Raji (cell line): Measurements from ENCODE around the gene NFATC3.

Experiments used
- POLR2A ChIP-seq: IDR thresholded peaks from 2 replicates; pipeline ENCODE4 v1.6.1; 2011; ENCODE audit warnings: low read depth, low read length, control low read depth; ENCODE audit not compliant: insufficient read depth

The NFATC3 gene

GRCh38 chr16:68227850-68228553 lies 142.8 kb downstream of the NFATC3 start:
- no peak for TF ChIP-seq POLR2A

- no peak for TF ChIP-seq POLR2A
These were observed 143.5 kb downstream of the NFATC3 start for GRCh38 chr16:68228652-68229051.

GRCh38 chr16:68229431-68230175 lies 144.4 kb downstream of the NFATC3 start:
- no peak for TF ChIP-seq POLR2A

GRCh38 chr16:68230176-68230571 lies 145.0 kb downstream of the NFATC3 start:
- no peak for TF ChIP-seq POLR2A

GRCh38 chr16:68230956-68231355 lies 145.8 kb downstream of the NFATC3 start:
- TF ChIP-seq POLR2A = no peak

GRCh38 chr16:68231384-68232136 lies 146.4 kb downstream of the NFATC3 start:
- TF ChIP-seq POLR2A = no peak

- no peak for TF ChIP-seq POLR2A
These were observed 147.2 kb downstream of the NFATC3 start for GRCh38 chr16:68232335-68232734.

- no peak for TF ChIP-seq POLR2A
These were observed 148.1 kb downstream of the NFATC3 start for GRCh38 chr16:68233085-68233834.

GRCh38 chr16:68233835-68234187 lies 148.6 kb downstream of the NFATC3 start:
- no peak for TF ChIP-seq POLR2A

GRCh38 chr16:68234188-68235107 lies 149.3 kb downstream of the NFATC3 start:
- TF ChIP-seq POLR2A = no peak

- TF ChIP-seq POLR2A = no peak
These were observed 150.1 kb downstream of the NFATC3 start for GRCh38 chr16:68235108-68235886.

GRCh38 chr16:68235887-68236136 lies 150.6 kb downstream of the NFATC3 start, which contains the start of gene ESRP2:
ESRP2 (minus strand) TSS chr16:68236127; CDS start chr16:68236045, 82 bp downstream.
- TF ChIP-seq POLR2A = no peak

GRCh38 chr16:68236137-68236825 lies 151.1 kb downstream of the NFATC3 start:
- TF ChIP-seq POLR2A = no peak

GRCh38 chr16:68236826-68237242 lies 151.7 kb downstream of the NFATC3 start:
- no peak for TF ChIP-seq POLR2A
